Measurements from ENCODE around the gene LRRC28. TPM values are rescaled to one million over a fixed set of nuclear protein-coding genes. Genes with fewer than 3 reads are reported as not detected.

Gene LRRC28
- total and polyA plus RNA-seq, 2 donors (not counting 1 experiment from before 2014, with no cell fraction given), result 20.1 to 23.8 TPM

DNA sequence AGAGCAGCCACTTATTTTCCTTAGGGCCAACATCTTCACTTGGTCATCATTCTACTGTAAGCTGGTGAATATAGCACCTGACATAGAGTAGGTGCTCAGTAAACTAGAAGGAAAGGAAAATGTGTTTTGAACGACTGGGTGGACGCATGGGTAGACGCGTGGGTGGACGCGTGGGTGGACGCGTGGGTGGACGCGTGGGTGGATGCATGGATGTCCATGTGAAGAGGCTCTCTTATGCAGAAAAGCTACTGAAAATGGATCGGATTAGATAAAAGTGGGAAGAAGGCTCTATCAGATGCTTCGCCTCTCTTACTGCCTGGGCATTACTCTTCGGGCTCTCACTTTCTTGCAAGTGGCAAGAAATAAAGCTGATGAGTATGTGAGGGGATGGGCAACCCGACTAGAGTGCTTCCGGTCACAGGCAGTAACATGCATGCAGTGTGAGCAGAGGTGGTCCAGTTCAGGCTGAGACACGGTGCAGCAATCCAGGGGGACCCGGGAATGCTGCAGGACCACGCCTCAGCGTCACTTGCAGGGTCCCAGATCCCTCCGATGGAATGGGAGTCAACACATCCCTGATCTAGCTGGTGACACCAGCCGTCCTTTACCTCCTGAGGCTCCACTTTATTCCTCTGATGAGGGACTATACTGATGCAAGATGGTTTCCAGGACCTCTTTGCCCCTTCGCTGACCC lies 176.5 kb downstream of the LRRC28 start:
- Histone ChIP-seq H3K79me2 (ENCODE audit: control insufficient read depth, insufficient read depth, low read length) (no peaks in the 10 kb centered on the region), H2AFZ (ENCODE audit: low read length) (no peak overlapping the region), H3K4me2 (ENCODE audit: extremely low read depth, insufficient read depth, low read length) (no peak overlapping the region), H3K4me1 (ENCODE audit: control insufficient read depth, extremely low read depth, insufficient read depth, low read length) (peaks cover 4% of the 10 kb centered on the region), H3K4me3 (replicated peaks in 1 of 4; ENCODE audit: control extremely low read depth in 1 of 4, insufficient read depth in 1 of 4, low read depth in 3 of 4, low read length in 4 of 4) (no peak overlapping the region), H4K20me1 (ENCODE audit: control insufficient read depth, extremely low read depth, insufficient read depth, low read length) (no peaks in the 10 kb centered on the region), H3K27ac (ENCODE audit: insufficient read depth, low read length) (no peak overlapping the region), H3K36me3 (ENCODE audit: control insufficient read depth, insufficient read depth, low read length) (no peaks in the 10 kb centered on the region), H3K27me3 (ENCODE audit: control insufficient read depth, insufficient read depth, low read length) (no peaks in the 10 kb centered on the region), H3K9ac (ENCODE audit: insufficient read depth, low read length) (no peak overlapping the region), H3K9me3 (ENCODE audit: control insufficient read depth, insufficient read depth, low read depth, low read length) (no peaks in the 10 kb centered on the region)
- no peak for TF ChIP-seq EZH2 (IDR thresholded peaks at IDR 0.05; ENCODE audit: low read length, missing control alignments)
- TF ChIP-seq, protein P1, sequence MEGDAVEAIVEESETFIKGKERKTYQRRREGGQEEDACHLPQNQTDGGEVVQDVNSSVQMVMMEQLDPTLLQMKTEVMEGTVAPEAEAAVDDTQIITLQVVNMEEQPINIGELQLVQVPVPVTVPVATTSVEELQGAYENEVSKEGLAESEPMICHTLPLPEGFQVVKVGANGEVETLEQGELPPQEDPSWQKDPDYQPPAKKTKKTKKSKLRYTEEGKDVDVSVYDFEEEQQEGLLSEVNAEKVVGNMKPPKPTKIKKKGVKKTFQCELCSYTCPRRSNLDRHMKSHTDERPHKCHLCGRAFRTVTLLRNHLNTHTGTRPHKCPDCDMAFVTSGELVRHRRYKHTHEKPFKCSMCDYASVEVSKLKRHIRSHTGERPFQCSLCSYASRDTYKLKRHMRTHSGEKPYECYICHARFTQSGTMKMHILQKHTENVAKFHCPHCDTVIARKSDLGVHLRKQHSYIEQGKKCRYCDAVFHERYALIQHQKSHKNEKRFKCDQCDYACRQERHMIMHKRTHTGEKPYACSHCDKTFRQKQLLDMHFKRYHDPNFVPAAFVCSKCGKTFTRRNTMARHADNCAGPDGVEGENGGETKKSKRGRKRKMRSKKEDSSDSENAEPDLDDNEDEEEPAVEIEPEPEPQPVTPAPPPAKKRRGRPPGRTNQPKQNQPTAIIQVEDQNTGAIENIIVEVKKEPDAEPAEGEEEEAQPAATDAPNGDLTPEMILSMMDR (conservative IDR thresholded peaks at IDR 0.05 in 1 of 2, IDR thresholded peaks at IDR 0.05 in 1 of 2; ENCODE audit: low read depth in 1 of 2, low read length in 2 of 2), result no peak
- no peak for DNase-seq (ENCODE audit: low read depth in 2 of 2)

DNA sequence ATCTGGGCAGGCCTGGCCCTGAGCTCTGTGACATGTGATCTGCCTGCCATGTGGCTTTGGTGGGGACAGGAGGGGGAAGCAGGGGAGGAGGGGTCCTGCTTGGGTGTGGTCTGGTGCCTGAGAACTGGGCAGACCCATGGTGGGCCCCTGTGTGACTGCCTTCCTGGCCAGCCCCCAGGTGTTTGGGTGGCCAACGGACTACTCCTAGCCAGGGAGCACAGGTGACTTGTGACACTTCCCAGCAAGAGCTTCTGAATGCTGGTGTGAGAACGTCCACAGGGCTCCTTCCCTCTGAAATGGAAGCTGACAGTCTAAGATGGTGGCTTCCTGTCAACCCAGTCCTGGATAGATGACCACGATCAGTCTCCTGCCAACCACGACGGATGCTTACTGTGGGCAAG lies 178.4 kb downstream of the LRRC28 start:
- H3K9ac ChIP-seq (ENCODE audit: insufficient read depth, low read length), result no peak overlapping the region
- no peaks in the 10 kb centered on the region for H4K20me1 ChIP-seq (ENCODE audit: control insufficient read depth, extremely low read depth, insufficient read depth, low read length)
- no peak overlapping the region for H3K4me2 ChIP-seq (ENCODE audit: extremely low read depth, insufficient read depth, low read length)
- no peak for TF ChIP-seq EZH2 (IDR thresholded peaks at IDR 0.05; ENCODE audit: low read length, missing control alignments)
- TF ChIP-seq, protein P1 (conservative IDR thresholded peaks at IDR 0.05 in 1 of 2, IDR thresholded peaks at IDR 0.05 in 1 of 2; ENCODE audit: low read depth in 1 of 2, low read length in 2 of 2), result no peak
- H2AFZ ChIP-seq (ENCODE audit: low read length), result no peak overlapping the region
- H3K36me3 ChIP-seq (ENCODE audit: control insufficient read depth, insufficient read depth, low read length), result no peaks in the 10 kb centered on the region
- no peaks in the 10 kb centered on the region for H3K79me2 ChIP-seq (ENCODE audit: control insufficient read depth, insufficient read depth, low read length)
- H3K27ac ChIP-seq (ENCODE audit: insufficient read depth, low read length), result no peak overlapping the region
- peaks cover 6% of the 10 kb centered on the region for H3K4me1 ChIP-seq (ENCODE audit: control insufficient read depth, extremely low read depth, insufficient read depth, low read length)
- H3K9me3 ChIP-seq (ENCODE audit: control insufficient read depth, insufficient read depth, low read depth, low read length), result no peaks in the 10 kb centered on the region
- no peak overlapping the region for H3K4me3 ChIP-seq (replicated peaks in 1 of 4; ENCODE audit: control extremely low read depth in 1 of 4, insufficient read depth in 1 of 4, low read depth in 3 of 4, low read length in 4 of 4)
- H3K27me3 ChIP-seq (ENCODE audit: control insufficient read depth, insufficient read depth, low read length), result no peaks in the 10 kb centered on the region
- no peak for DNase-seq (ENCODE audit: low read depth in 2 of 2)

DNA sequence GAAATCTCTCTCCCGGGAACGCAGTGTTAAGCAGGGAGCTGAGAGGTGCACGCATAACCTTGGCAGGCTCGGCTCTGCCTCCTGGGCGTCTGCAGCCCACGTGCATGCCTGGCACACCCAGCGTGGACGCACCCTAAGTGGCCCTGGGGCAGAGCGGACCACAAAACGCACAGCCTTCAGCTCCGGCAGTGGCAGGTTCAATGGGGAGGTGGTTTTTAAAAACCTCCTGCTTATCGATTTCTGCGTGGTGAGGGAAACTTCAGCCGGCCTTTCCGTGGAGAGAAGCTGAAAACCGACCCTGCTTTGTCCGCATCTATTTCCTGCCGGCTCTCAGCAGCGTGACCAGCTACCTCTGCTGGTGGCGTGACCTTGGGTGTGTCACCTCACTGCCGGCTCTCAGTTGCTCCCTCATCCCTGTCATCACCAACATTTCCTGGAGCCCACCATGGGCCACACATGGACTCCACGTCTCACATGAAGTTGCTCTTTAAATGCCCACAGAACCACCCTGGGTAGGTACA lies 179.7 kb downstream of the LRRC28 start:
- no peak overlapping the region for H3K27ac ChIP-seq (ENCODE audit: insufficient read depth, low read length)
- H3K9ac ChIP-seq (ENCODE audit: insufficient read depth, low read length), result no peak overlapping the region
- no peak for DNase-seq (ENCODE audit: low read depth in 2 of 2)
- H3K79me2 ChIP-seq (ENCODE audit: control insufficient read depth, insufficient read depth, low read length), result no peaks in the 10 kb centered on the region
- no peaks in the 10 kb centered on the region for H4K20me1 ChIP-seq (ENCODE audit: control insufficient read depth, extremely low read depth, insufficient read depth, low read length)
- no peaks in the 10 kb centered on the region for H3K27me3 ChIP-seq (ENCODE audit: control insufficient read depth, insufficient read depth, low read length)
- H2AFZ ChIP-seq (ENCODE audit: low read length), result no peak overlapping the region
- no peaks in the 10 kb centered on the region for H3K36me3 ChIP-seq (ENCODE audit: control insufficient read depth, insufficient read depth, low read length)
- no peaks in the 10 kb centered on the region for H3K9me3 ChIP-seq (ENCODE audit: control insufficient read depth, insufficient read depth, low read depth, low read length)
- TF ChIP-seq, protein P1 (conservative IDR thresholded peaks at IDR 0.05 in 1 of 2, IDR thresholded peaks at IDR 0.05 in 1 of 2; ENCODE audit: low read depth in 1 of 2, low read length in 2 of 2), result no peak
- no peak for TF ChIP-seq EZH2 (IDR thresholded peaks at IDR 0.05; ENCODE audit: low read length, missing control alignments)
- H3K4me2 ChIP-seq (ENCODE audit: extremely low read depth, insufficient read depth, low read length), result no peak overlapping the region
- no peak overlapping the region for H3K4me3 ChIP-seq (replicated peaks in 1 of 4; ENCODE audit: control extremely low read depth in 1 of 4, insufficient read depth in 1 of 4, low read depth in 3 of 4, low read length in 4 of 4)
- peaks cover 4% of the 10 kb centered on the region for H3K4me1 ChIP-seq (ENCODE audit: control insufficient read depth, extremely low read depth, insufficient read depth, low read length)
